Kidney epithelial cell (primary cell): ENCODE results near the gene FGFRL1. TPM values are rescaled to one million over a fixed set of nuclear protein-coding genes. Genes with fewer than 3 reads are reported as not detected.

Source experiments
- DNase-seq: peaks from one replicate; pipeline ENCODE4 v3.0.0-alpha.2; 2010; ENCODE audit warnings: low read depth
- H3K27me3 ChIP-seq: 2 replicates; pipeline ENCODE4 v1.6.0; 2011; ENCODE audit warnings: low read length; ENCODE audit not compliant: control insufficient read depth, insufficient read depth
- H3K36me3 ChIP-seq: 2 replicates; pipeline ENCODE4 v1.5.1; 2011; ENCODE audit warnings: low read length; ENCODE audit not compliant: control insufficient read depth, insufficient read depth
- H3K4me3 ChIP-seq: 2 replicates; pipeline ENCODE4 v1.5.1; 2011; ENCODE audit warnings: low read depth, mild to moderate bottlenecking, control low read depth, low read length
- total RNA-seq: library from RNA; depleted of rRNA; stranded (reverse); fragments of >200 nt; gene quantifications from 2 replicates; pipeline ENCODE4 v1.2.3, GENCODE V29; 2015
- TF ChIP-seq, protein P1 (sequence below): IDR thresholded peaks from 2 replicates; pipeline ENCODE4 v1.5.1; 2011; ENCODE audit warnings: mild to moderate bottlenecking, moderate library complexity, low read length, control low read depth, inconsistent platforms; ENCODE audit not compliant: insufficient read depth, poor library complexity, severe bottlenecking

FGFRL1 gene
- total RNA-seq, 1 donor from 2014 or later, result 39.2 TPM

DNA sequence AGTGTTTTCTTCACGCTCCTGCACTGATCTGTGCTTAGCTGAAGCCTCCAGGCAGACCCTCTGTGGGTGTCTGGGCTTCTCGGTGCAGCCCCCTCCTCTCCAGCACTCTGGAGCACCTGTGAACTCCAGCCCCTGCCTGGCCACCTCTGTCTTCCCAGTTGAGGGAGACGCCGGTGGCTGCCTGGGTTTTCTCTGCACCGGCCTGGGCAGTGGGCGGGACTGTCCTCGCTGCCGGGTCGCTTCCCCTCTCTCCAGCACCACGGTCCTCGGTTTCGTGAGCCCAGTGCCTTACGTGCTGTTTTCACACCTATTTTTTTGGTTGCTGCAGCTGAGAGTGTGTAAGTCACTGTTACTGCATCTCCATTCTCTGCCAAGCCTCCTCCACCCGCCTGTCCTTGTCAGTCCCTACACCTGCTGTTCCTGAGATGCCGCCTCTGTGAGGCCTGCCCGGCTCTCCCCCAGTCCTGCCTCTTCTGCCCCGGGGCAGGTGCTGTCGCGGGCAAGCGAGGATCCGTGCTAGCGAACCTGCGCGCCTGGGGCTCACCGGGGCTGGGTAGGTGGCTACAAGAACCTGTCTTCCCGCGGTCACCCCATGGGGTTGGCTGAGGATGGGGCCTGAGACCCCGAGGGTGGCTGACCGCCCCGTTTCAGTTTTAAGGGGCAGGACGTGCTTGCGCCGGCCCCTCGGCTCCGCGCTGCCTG is 2.4 kb upstream of the FGFRL1 start:
- H3K4me3 ChIP-seq, result peak overlapping the region; percentile 53
- peaks cover 44% of the 10 kb centered on the region for H3K27me3 ChIP-seq
- TF ChIP-seq, protein P1, sequence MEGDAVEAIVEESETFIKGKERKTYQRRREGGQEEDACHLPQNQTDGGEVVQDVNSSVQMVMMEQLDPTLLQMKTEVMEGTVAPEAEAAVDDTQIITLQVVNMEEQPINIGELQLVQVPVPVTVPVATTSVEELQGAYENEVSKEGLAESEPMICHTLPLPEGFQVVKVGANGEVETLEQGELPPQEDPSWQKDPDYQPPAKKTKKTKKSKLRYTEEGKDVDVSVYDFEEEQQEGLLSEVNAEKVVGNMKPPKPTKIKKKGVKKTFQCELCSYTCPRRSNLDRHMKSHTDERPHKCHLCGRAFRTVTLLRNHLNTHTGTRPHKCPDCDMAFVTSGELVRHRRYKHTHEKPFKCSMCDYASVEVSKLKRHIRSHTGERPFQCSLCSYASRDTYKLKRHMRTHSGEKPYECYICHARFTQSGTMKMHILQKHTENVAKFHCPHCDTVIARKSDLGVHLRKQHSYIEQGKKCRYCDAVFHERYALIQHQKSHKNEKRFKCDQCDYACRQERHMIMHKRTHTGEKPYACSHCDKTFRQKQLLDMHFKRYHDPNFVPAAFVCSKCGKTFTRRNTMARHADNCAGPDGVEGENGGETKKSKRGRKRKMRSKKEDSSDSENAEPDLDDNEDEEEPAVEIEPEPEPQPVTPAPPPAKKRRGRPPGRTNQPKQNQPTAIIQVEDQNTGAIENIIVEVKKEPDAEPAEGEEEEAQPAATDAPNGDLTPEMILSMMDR, result no peak
- no peaks in the 10 kb centered on the region for H3K36me3 ChIP-seq
- no peak for DNase-seq

DNA sequence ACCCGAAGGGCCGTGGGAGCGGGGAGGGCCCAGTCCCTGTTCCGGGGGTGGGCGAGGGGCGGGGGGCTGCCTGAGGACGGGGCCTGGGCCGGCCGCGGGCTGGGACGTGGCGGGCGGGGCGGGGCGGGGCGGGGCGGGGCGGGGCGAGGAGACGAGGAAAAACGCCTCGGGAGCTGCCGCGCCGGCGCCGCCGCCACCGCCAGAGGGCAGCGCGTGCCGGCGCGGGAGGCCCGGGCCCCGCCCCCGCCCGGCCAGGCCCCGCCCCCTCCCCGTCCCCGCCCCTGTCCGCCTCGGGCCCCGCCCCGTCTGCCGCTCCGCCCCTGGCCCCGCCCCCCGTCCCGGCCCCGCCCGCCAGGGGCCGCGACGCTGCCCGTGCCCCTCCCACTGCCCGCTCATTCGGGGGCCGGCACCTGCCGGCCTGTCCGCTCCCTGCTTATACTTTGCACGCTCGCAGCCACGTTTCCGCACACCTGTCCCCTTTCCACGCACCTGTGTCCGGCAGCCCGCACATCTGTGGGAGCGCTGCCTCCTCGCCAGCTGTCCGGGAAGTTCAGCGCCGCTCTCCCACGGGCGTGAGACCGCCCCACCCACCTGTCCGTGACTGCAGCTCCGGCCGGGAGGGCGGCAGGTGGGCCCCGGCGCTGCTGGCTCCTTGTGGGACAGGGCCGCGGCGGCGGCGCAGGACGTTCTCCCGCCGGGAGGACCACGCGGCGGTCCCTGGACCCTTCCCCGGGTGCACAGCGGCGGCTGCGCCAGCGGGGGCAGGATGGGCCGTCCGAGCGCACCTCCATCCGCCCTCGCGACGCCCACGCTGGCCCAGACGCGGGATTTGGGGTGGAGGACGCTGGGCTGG is 1.7 kb upstream of the FGFRL1 start:
- H3K4me3 ChIP-seq, result peak overlapping the region; percentile 53
- DNase-seq, result no peak
- H3K36me3 ChIP-seq, result no peaks in the 10 kb centered on the region
- peaks cover 36% of the 10 kb centered on the region for H3K27me3 ChIP-seq
- TF ChIP-seq, protein P1, result no peak

DNA sequence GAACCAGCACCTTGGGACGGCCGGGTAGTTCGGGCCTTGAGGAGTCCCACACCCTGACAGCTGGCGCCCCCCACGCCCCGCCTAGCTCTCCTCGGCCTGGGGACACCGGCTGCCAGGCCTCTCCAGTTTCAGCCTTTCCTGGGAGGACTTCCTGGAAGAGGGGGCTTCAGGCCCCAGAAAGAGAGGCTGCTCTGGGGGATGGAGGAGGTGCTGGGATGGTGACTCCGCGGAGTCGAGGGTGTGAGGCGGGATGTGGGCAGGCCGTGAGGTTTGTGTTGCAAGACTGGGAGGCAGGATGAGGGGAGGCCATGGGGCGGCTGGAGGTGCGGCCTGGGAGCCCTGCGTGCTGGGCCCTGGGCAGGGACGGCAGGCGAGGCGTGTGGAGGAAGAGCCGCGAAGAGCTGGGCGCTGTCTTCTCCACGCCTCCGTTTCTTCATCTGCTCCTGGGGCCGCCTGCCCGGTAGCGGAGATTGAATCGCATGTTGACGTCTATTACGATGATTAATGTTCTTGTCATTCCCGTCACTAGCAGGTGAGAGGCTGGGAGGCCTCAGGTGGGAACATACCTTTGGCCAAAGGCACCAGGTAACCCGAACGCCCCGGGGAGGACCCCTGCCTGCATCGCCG is 918 bp upstream of the FGFRL1 start:
- TF ChIP-seq, protein P1, result no peak
- Histone ChIP-seq H3K36me3 (no peaks in the 10 kb centered on the region), H3K4me3 (peak overlapping the region; percentile 33), H3K27me3 (peaks cover 29% of the 10 kb centered on the region)
- no peak for DNase-seq

DNA sequence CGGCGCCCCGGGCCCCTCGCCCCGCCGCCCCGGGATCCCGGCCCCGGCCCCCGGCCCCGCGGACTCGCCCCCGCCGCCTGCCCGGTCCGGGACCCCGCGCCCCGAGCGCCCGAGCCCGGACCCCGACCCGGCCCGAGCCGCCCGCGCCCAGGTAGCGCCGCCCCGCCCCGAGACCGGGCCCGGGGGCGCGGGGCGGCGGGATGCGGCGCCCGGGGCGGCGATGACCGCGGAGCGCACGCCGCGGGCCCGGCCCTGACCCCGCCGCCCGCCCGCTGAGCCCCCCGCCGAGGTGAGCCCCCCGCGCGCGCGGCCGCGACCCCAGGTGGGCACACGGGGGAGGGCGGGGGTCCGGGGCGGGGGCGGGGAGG is 224 bp downstream of the FGFRL1 start:
- peak overlapping the region; percentile 59 for H3K4me3 ChIP-seq
- TF ChIP-seq, protein P1, result no peak
- no peaks in the 10 kb centered on the region for H3K36me3 ChIP-seq
- no peak for DNase-seq
- peaks cover 26% of the 10 kb centered on the region for H3K27me3 ChIP-seq

DNA sequence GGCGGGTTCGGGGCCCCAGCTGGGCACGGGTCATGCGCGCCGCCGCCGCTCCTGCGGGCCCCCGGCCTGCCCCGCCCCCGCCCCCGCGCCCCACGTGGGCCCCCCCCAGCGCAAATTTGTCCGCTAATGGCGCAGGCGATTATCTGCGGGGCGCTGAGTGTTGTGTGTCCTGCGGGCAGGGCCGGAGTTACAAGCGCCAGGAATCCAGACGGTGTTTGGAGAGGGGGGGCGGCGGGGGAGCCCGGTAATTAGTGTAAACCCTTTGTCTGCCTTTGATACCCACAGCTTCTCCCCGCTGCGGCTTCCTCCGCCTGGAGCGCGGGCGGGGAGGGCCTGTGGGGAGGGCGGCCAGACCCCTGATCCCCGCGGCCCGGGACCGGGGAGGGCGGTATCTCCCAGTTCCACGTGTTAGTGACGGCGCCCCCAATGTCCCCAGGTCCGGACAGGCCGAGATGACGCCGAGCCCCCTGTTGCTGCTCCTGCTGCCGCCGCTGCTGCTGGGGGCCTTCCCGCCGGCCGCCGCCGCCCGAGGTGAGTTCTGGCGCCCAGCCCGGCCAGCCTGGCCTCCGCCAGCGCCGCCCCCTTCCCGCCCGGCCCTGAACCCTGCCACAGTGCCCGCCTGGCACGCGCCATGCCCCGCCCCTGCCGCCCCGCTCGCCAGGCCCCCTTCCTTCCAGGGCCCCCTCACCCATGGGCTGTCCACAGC is 761 bp downstream of the FGFRL1 start:
- DNase-seq, result no peak
- Histone ChIP-seq H3K4me3 (peak overlapping the region; percentile 59), H3K36me3 (no peaks in the 10 kb centered on the region), H3K27me3 (peaks cover 23% of the 10 kb centered on the region)
- TF ChIP-seq, protein P1, result no peak
